ENCODE measurements around the gene ALKBH4. TPM values are rescaled to one million over a fixed set of nuclear protein-coding genes. Genes with fewer than 3 reads are reported as not detected.

Gene ALKBH4
- total RNA-seq, 2 donors from 2014 or later, result 25.2 to 27.0 TPM

DNA sequence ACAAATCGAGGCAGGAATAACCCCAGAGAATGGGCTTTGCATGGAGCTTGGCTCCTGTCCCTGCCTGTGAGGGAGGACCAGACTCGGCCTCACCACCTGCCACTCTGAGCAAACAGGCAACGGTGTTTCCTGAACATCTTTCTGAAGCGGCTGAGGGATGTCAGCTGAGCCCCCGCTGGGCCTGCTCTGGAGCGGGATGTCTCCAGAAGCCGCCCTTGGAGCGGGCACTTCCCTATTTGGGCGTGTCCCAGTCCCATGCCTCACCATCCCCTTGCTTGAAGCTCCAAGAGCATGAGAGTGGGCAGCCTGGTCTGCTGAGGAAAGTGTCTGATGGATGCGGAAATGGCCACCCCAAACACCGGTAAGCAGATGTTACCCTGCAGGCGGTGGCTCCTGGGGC is 10.2 kb downstream of the ALKBH4 start:
- Histone ChIP-seq H3K4me3 (no peak overlapping the region), H3K4me1 (replicated peaks) (no peaks in the 10 kb centered on the region), H3K9me3 (no peaks in the 10 kb centered on the region), H3K36me3 (peaks cover 0 to 8% of the 10 kb centered on the region in 2 donors), H3K27ac (no peak overlapping the region), H3K27me3 (replicated peaks; ENCODE audit: insufficient read depth) (no peaks in the 10 kb centered on the region)
- TF ChIP-seq POLR2A (IDR thresholded peaks at IDR 0.05), result no peak
- no peak for TF ChIP-seq CTCF (IDR thresholded peaks at IDR 0.05)
- TF ChIP-seq POLR2AphosphoS5 (IDR thresholded peaks at IDR 0.05), result no peak
- 63% methylated on average over 11 of the region's 12 CpGs for WGBS
- intact Hi-C loops (cut with DNase I), result no loop called here
- DNase-seq (ENCODE audit: low spot score), result no peak

DNA sequence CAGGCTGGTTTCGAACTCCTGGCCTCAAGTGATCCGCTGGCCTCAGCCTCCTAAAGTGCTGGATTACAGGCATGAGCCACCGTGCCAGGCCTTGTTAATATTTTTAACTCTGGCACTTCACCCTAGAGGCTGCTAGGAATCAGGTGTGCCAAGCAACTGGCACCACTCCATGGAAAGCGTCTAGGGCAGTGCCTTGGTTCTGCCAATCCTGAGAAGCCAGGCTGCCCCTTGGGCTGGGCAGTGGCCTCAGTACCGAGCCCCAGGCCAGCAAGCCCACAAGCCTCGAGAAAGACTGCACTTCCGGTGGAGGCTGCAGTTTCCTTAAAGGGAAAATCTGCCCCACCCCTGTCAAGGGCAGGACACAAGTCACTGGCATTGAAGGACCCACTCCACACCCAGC is 11.3 kb downstream of the ALKBH4 start:
- Histone ChIP-seq H3K4me1 (replicated peaks) (no peaks in the 10 kb centered on the region), H3K27ac (no peak overlapping the region), H3K9me3 (no peaks in the 10 kb centered on the region), H3K4me3 (no peak overlapping the region), H3K36me3 (peaks cover 0 to 8% of the 10 kb centered on the region in 2 donors), H3K27me3 (replicated peaks; ENCODE audit: insufficient read depth) (no peaks in the 10 kb centered on the region)
- 69% methylated on average over 7 of the region's 7 CpGs for WGBS
- TF ChIP-seq POLR2AphosphoS5 (IDR thresholded peaks at IDR 0.05) (no peak), POLR2A (IDR thresholded peaks at IDR 0.05) (no peak), CTCF (IDR thresholded peaks at IDR 0.05) (no peak)
- intact Hi-C loops (cut with DNase I), result no loop called here
- no peak for DNase-seq (ENCODE audit: low spot score)

- 97% methylated on average over 6 of the region's 6 CpGs for WGBS
- TF ChIP-seq CTCF (IDR thresholded peaks at IDR 0.05) (no peak), POLR2A (IDR thresholded peaks at IDR 0.05) (no peak), POLR2AphosphoS5 (IDR thresholded peaks at IDR 0.05) (no peak)
- Histone ChIP-seq H3K27ac (no peak overlapping the region), H3K4me1 (replicated peaks) (no peaks in the 10 kb centered on the region), H3K36me3 (peaks cover 0 to 4% of the 10 kb centered on the region in 2 donors), H3K4me3 (no peak overlapping the region), H3K9me3 (no peaks in the 10 kb centered on the region), H3K27me3 (replicated peaks; ENCODE audit: insufficient read depth) (no peaks in the 10 kb centered on the region)
- no peak for DNase-seq (ENCODE audit: low spot score)
- intact Hi-C loops (cut with DNase I), result no loop called here
Measured at GRCh38 chr7:102452451-102452850, 12.2 kb downstream of the ALKBH4 start.

GRCh38 chr7:102451371-102452054 is 13.2 kb downstream of the ALKBH4 start:
- Histone ChIP-seq H3K27me3 (replicated peaks; ENCODE audit: insufficient read depth) (no peaks in the 10 kb centered on the region), H3K4me3 (no peak overlapping the region), H3K4me1 (replicated peaks) (no peaks in the 10 kb centered on the region), H3K36me3 (no peaks in the 10 kb centered on the region), H3K9me3 (no peaks in the 10 kb centered on the region), H3K27ac (no peak overlapping the region)
- DNase-seq (ENCODE audit: low spot score), result no peak
- intact Hi-C loops (cut with DNase I), result no loop called here
- WGBS, result 28% methylated on average over 23 of the region's 23 CpGs
- no peak for TF ChIP-seq POLR2A (IDR thresholded peaks at IDR 0.05)
- TF ChIP-seq POLR2AphosphoS5 (IDR thresholded peaks at IDR 0.05), result no peak
- no peak for TF ChIP-seq CTCF (IDR thresholded peaks at IDR 0.05)

GRCh38 chr7:102450242-102450641 is 14.4 kb downstream of the ALKBH4 start:
- WGBS, result 74% methylated on average over 6 of the region's 6 CpGs
- no peak for TF ChIP-seq POLR2AphosphoS5 (IDR thresholded peaks at IDR 0.05)
- TF ChIP-seq CTCF (IDR thresholded peaks at IDR 0.05), result peak in 1 of 4 experiments; percentile 19
- no peak for TF ChIP-seq POLR2A (IDR thresholded peaks at IDR 0.05)

More at GRCh38 chr7:102450242-102450641, 14.4 kb downstream of the ALKBH4 start:
- no peaks in the 10 kb centered on the region for H3K4me1 ChIP-seq (replicated peaks)
- no peak overlapping the region for H3K4me3 ChIP-seq
- no peak for DNase-seq (ENCODE audit: low spot score)
- H3K27ac ChIP-seq, result no peak overlapping the region
- intact Hi-C loops (cut with DNase I), result no loop called here
- no peaks in the 10 kb centered on the region for H3K36me3 ChIP-seq
- no peaks in the 10 kb centered on the region for H3K27me3 ChIP-seq (replicated peaks; ENCODE audit: insufficient read depth)
- no peaks in the 10 kb centered on the region for H3K9me3 ChIP-seq

Data from prostate gland (tissue), 2 donors.